Measurements from ENCODE around the gene PLEKHA7. TPM values are rescaled to one million over a fixed set of nuclear protein-coding genes. Genes with fewer than 3 reads are reported as not detected.

PLEKHA7 gene
- polyA plus RNA-seq, 1 of the 3 experiments (the other 2 are of a cell fraction), result 0.12 TPM

DNA sequence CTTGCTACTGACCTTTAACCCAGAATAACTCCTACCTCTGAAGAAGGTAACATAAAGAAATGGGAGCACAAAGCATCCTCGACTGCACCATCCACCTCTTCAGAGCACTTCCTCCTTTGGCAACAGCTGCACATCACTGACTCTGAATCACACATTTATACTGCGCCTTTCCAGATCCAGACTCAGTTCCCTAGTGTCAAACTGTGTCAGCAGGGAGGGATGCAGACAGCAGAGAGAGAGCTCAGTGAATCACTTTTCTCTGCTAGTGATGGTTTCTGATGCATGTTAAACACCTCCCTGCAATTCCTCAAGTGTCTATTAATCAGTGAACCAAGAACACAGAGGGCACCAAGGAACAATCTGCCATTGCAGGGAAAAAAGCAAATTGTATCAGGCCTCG is 118.9 kb downstream of the PLEKHA7 start (continued):
- TF ChIP-seq, protein P1, sequence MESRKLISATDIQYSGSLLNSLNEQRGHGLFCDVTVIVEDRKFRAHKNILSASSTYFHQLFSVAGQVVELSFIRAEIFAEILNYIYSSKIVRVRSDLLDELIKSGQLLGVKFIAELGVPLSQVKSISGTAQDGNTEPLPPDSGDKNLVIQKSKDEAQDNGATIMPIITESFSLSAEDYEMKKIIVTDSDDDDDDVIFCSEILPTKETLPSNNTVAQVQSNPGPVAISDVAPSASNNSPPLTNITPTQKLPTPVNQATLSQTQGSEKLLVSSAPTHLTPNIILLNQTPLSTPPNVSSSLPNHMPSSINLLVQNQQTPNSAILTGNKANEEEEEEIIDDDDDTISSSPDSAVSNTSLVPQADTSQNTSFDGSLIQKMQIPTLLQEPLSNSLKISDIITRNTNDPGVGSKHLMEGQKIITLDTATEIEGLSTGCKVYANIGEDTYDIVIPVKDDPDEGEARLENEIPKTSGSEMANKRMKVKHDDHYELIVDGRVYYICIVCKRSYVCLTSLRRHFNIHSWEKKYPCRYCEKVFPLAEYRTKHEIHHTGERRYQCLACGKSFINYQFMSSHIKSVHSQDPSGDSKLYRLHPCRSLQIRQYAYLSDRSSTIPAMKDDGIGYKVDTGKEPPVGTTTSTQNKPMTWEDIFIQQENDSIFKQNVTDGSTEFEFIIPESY (IDR thresholded peaks at IDR 0.05; ENCODE audit: borderline replicate concordance, low read depth), result no peak

DNA sequence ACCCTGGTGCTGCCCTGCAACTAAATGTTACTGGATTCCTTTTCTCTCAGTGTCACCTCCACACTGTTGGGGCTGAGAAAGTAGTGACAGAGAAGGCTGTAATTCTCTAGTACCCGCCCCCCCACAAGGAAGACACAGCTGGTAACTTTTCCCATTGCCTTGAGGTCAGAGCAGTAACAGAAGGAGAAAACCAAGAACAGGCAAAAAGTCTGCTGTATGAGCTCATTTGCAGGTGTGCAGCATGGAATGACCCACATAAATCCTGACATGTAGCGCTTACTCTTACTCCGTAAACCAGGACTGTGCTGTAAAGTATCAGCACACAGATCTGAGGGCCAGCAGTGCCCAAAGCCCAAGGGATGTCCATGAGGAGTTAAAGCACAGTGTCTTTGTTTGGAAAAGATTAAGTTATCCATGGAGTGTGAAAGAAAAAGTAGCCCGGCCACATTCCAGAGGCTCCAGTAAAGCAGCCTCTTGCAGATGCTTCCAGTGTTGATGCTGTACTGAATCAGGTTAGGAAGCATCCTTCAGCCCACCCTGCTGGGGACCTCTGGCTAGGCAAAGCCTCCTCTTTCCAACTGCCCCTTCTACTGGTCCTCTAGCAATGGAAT is 120.7 kb downstream of the PLEKHA7 start:
- Histone ChIP-seq H2AFZ (ENCODE audit: low read depth) (no peak overlapping the region), H3K79me2 (ENCODE audit: insufficient read depth) (no peaks in the 10 kb centered on the region), H4K20me1 (ENCODE audit: insufficient read depth) (no peaks in the 10 kb centered on the region), H3K4me2 (no peak overlapping the region), H3K36me3 (replicated peaks in 1 of 2; ENCODE audit: control insufficient read depth in 1 of 2, insufficient read depth in 2 of 2, low read length in 1 of 2) (no peaks in the 10 kb centered on the region), H3K9me3 (no peaks in the 10 kb centered on the region), H3K9me2 (no peaks in the 10 kb centered on the region), H3K4me3 (ENCODE audit: low read depth in 2 of 2, low read length in 1 of 2) (no peak overlapping the region), H3F3A (replicated peaks; ENCODE audit: insufficient read depth) (no peaks in the 10 kb centered on the region), H3K27me3 (ENCODE audit: insufficient read depth) (no peaks in the 10 kb centered on the region), H3K27ac (ENCODE audit: low read depth in 2 of 2, low read length in 1 of 2) (no peak overlapping the region), H3K4me1 (ENCODE audit: control insufficient read depth in 1 of 2, insufficient read depth in 2 of 2, low read depth in 1 of 2, low read length in 1 of 2) (no peaks in the 10 kb centered on the region; a peak in 1 of 4 replicates), H3K9ac (no peak overlapping the region)
- WGBS (ENCODE audit: low lambda C conversion rate), result 55% methylated on average over 4 of the region's 4 CpGs
- ChIA-PET CTCF (no interaction called here), POLR2A (no interaction called here)
- no peak for DNase-seq
- no peak for TF ChIP-seq RCOR1 (IDR thresholded peaks at IDR 0.05; ENCODE audit: low read length)
- TF ChIP-seq, protein P2, sequence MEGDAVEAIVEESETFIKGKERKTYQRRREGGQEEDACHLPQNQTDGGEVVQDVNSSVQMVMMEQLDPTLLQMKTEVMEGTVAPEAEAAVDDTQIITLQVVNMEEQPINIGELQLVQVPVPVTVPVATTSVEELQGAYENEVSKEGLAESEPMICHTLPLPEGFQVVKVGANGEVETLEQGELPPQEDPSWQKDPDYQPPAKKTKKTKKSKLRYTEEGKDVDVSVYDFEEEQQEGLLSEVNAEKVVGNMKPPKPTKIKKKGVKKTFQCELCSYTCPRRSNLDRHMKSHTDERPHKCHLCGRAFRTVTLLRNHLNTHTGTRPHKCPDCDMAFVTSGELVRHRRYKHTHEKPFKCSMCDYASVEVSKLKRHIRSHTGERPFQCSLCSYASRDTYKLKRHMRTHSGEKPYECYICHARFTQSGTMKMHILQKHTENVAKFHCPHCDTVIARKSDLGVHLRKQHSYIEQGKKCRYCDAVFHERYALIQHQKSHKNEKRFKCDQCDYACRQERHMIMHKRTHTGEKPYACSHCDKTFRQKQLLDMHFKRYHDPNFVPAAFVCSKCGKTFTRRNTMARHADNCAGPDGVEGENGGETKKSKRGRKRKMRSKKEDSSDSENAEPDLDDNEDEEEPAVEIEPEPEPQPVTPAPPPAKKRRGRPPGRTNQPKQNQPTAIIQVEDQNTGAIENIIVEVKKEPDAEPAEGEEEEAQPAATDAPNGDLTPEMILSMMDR (IDR thresholded peaks at IDR 0.05), result no peak
- TF ChIP-seq, protein P3, sequence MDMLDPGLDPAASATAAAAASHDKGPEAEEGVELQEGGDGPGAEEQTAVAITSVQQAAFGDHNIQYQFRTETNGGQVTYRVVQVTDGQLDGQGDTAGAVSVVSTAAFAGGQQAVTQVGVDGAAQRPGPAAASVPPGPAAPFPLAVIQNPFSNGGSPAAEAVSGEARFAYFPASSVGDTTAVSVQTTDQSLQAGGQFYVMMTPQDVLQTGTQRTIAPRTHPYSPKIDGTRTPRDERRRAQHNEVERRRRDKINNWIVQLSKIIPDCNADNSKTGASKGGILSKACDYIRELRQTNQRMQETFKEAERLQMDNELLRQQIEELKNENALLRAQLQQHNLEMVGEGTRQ (IDR thresholded peaks at IDR 0.05; ENCODE audit: borderline replicate concordance, low read depth, low read length), result no peak
- TF ChIP-seq SIN3A (IDR thresholded peaks at IDR 0.05; ENCODE audit: borderline replicate concordance, low read depth, low read length), result no peak
- TF ChIP-seq EZH2phosphoT487 (IDR thresholded peaks at IDR 0.05; ENCODE audit: borderline replicate concordance, low read depth), result no peak
- TF ChIP-seq NRF1 (IDR thresholded peaks at IDR 0.05; ENCODE audit: low read depth, low read length), result no peak
- TF ChIP-seq TCF12 (IDR thresholded peaks at IDR 0.05), result no peak
- no peak for TF ChIP-seq GABPA (IDR thresholded peaks at IDR 0.05; ENCODE audit: low read depth)
- TF ChIP-seq, protein P4, sequence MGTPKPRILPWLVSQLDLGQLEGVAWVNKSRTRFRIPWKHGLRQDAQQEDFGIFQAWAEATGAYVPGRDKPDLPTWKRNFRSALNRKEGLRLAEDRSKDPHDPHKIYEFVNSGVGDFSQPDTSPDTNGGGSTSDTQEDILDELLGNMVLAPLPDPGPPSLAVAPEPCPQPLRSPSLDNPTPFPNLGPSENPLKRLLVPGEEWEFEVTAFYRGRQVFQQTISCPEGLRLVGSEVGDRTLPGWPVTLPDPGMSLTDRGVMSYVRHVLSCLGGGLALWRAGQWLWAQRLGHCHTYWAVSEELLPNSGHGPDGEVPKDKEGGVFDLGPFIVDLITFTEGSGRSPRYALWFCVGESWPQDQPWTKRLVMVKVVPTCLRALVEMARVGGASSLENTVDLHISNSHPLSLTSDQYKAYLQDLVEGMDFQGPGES (IDR thresholded peaks at IDR 0.05; ENCODE audit: low read depth, low read length), result no peak
- TF ChIP-seq FOSL2 (IDR thresholded peaks at IDR 0.05; ENCODE audit: borderline replicate concordance, low read depth), result no peak
- TF ChIP-seq, protein P5, sequence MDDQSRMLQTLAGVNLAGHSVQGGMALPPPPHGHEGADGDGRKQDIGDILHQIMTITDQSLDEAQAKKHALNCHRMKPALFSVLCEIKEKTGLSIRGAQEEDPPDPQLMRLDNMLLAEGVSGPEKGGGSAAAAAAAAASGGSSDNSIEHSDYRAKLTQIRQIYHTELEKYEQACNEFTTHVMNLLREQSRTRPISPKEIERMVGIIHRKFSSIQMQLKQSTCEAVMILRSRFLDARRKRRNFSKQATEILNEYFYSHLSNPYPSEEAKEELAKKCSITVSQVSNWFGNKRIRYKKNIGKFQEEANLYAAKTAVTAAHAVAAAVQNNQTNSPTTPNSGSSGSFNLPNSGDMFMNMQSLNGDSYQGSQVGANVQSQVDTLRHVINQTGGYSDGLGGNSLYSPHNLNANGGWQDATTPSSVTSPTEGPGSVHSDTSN (IDR thresholded peaks at IDR 0.05), result no peak
- TF ChIP-seq MEF2A (IDR thresholded peaks at IDR 0.05; ENCODE audit: borderline replicate concordance, low read depth), result no peak
- TF ChIP-seq RXRA (IDR thresholded peaks at IDR 0.05; ENCODE audit: borderline replicate concordance, low read depth), result no peak
